GM12875 (cell line): ENCODE results near the gene RABL6.
A peak's percentile ranks its signal among the peaks of the same experiment; 100 is the strongest.
"Not testable (repeated sequence)": the region's sequence is repeated elsewhere in the genome, so short reads cannot be mapped to it uniquely, and the experiment has no call there.

ENCODE experiments used
- H3K4me3 ChIP-seq: one replicate; pipeline ENCODE4 v1.5.1; 2011; ENCODE audit warnings: low read depth, low read length, control low read depth
- TF ChIP-seq, protein P1 (sequence below): IDR thresholded peaks from 2 replicates; pipeline ENCODE4 v1.5.1; 2011; ENCODE audit warnings: low read depth, mild to moderate bottlenecking, control low read depth, inconsistent platforms, low read length, moderate library complexity, borderline replicate concordance; ENCODE audit not compliant: insufficient read depth

RABL6 gene

DNA sequence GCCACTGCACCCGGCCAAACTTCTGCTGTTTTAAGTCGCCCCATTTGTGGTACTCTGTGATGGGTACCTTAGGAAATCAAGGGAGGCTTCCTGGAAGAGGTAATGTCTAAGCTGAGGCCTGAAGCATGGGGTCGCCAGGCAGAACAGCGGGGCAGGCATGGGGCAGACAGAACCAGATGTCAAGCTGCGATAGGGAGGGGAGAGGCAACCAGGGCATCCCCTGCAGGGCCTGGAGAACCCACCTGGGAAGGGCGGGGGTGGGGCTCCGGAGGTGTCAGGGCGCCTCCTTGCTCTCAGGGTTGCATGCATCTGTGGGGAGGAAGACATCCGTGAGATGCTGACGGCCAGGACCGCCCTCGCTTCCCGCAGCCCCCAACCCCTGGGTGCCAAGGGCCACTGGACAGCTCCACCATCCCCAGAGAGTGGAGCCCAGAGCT, 46.2 kb upstream of the RABL6 start:
- no peak overlapping the region for H3K4me3 ChIP-seq
- TF ChIP-seq, protein P1, sequence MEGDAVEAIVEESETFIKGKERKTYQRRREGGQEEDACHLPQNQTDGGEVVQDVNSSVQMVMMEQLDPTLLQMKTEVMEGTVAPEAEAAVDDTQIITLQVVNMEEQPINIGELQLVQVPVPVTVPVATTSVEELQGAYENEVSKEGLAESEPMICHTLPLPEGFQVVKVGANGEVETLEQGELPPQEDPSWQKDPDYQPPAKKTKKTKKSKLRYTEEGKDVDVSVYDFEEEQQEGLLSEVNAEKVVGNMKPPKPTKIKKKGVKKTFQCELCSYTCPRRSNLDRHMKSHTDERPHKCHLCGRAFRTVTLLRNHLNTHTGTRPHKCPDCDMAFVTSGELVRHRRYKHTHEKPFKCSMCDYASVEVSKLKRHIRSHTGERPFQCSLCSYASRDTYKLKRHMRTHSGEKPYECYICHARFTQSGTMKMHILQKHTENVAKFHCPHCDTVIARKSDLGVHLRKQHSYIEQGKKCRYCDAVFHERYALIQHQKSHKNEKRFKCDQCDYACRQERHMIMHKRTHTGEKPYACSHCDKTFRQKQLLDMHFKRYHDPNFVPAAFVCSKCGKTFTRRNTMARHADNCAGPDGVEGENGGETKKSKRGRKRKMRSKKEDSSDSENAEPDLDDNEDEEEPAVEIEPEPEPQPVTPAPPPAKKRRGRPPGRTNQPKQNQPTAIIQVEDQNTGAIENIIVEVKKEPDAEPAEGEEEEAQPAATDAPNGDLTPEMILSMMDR, result no peak

DNA sequence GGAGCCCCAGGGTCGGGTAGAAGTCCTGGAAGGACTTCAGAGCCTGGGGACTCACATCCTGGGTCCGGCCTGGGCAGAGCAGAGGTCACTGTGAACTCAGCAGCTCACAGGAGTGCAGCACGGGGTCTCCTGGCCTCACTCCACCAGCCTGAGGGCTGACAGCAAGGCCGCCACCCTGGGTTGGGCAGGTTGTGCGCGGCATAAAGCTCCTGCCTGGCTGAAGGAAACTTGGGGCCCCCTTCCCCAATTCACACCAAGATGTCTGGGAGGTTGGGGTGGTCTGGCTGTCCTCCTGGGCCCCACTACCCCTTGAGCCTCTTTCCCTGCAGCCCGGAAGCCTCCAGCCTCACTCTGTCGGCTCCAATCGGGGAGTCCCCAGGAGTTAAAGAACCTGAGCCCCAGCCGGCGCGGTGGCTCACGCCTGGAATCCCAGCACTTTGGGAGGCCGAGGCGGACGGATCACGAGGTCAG, 45.5 kb upstream of the RABL6 start:
- H3K4me3 ChIP-seq, result no peak overlapping the region
- TF ChIP-seq, protein P1, result no peak

DNA sequence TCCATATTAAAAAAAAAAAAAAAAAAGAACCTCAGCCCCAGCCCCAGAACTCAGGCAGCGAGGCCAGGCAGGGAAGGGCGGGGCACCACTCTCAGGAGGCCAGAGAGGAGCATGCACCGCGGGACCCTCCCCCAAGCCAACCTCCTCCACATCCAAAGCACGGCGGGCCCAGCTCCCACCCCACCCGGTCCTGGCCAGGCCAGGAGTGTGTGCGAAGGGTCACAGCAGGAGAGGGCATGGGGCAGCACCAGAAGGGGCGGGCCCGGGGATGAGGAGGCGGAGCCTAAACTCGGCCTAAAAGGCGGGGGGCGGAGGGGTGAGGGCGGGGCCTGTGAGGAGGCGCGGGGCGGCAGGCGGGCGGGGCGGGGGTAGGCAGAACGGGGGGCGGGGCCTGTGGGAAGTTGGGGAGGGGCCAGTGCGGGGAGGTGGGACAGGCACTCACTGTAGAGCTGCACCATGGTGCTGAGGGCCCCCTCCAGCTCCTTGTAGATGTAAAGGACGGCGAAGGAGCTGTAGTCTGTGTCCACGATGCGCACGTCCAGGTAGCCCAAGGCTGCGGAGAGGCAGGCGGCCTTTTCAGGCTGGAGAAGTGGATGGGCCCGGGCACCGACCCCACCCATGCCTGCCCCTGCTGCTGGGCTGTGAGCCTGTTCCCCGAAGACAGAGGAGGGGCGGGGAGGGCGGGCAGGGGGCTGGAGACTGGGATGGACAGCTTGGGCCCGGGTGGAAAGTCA, 44.7 kb upstream of the RABL6 start:
- TF ChIP-seq, protein P1, result no peak
- no peak overlapping the region for H3K4me3 ChIP-seq

DNA sequence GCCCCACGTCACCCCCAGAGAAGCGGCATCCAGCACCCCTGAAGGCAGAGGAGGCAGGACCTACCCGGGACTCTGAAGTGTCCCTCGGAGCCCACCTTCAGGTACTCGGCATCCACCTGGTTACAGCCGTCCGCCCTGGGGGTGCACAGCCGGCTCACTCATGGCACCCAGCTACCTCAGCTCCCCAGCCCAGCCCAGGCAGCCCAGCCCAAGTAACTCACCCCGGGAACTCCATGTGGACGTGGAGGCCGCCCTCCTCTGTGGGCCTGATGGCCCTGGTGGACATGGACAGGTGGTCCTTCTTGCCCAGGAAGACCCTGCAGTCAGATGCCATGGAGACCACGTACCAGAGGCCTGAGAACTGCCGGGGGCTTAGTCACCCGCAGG, 44.1 kb upstream of the RABL6 start:
- H3K4me3 ChIP-seq, result no peak overlapping the region
- TF ChIP-seq, protein P1, result no peak

DNA sequence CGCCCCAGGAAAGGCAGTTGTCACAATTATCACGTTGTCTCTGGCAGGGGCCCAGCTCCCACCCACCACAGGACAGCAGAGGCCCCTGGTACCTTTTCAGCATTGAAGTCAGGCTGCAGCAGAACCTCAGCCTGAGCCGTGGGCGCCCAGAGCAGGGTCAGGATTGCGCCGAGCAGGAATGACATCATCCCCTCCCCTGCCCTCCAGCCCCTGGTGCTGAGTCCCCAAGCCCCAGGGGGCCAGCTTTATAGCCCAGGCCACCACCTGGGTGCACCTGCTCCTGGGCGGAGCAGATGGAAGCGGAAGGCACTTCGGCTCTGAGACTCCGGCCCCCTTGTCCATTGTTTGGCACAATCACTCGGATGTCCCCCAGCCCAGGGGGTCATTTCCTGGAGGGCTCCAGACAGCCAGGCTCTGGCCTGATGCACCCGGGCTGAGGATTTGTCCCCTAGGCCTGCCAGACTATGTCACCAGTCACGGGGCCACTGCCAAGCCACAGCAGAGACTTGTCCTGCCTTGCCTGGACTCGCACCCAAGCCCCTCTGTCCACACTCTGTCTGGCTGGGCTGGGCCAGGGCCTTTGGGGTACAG, 43.4 kb upstream of the RABL6 start, which contains the start of gene LCN15:
TSS of gene LCN15 (minus strand) at position 218 of the 591 bp plus-strand sequence. CDS start at position 188, 30 bp downstream.
- no peak within 1 kb of the TSS for H3K4me3 ChIP-seq
- TF ChIP-seq, protein P1, result no peak

DNA sequence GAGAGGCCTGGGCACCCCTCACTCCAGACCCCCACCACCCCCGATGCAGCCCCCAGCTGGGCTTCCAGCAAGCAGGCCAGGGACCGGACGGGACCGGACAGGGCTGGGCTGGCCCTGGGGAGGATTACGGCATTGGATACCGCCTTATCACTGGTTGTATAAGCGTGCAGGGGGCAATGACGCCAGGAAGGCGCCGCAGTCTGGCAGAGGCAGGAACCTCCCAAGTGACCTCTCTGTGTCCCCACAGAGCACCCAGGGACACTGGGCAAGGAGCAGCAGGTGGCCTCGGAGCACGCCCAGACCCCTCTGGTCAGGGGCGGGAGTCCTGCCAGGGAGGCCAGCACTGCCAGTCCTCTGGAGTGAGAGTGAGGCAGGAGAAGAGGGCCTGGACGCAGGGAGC, 42.7 kb upstream of the RABL6 start:
- H3K4me3 ChIP-seq, result no peak overlapping the region
- TF ChIP-seq, protein P1, result no peak

DNA sequence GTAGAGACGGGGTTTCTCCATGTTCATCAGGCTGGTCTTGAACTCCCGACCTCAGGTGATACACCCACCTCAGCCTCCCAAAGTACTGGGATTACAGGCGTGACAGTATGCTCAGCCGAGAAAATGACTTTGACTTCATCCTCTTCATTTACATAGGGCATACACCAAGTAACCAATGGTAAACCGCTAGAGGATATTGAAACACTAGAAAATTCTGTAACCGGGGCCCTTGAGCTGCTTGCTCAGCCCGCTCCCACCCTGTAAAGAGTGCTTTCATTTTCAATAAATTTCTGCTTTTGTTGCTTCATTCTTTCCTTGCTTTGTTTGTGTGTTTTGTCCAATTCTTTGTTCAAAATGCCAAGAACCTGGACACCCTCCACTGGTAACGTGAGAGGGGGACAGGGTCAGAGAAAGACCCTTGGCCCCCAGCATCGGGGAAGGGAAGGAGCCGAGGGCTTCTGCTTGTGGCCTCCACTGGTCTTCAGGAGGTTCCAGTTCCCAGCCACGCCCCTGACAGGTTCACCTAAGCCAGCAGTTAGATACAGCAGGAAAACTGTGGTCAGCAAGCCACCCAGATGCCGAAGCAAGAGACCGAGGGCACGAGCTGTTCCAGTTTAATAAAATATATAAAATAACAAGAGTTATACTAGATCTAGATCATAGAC, 41.9 kb upstream of the RABL6 start:
- H3K4me3 ChIP-seq, result peak overlapping the region; percentile 31

DNA sequence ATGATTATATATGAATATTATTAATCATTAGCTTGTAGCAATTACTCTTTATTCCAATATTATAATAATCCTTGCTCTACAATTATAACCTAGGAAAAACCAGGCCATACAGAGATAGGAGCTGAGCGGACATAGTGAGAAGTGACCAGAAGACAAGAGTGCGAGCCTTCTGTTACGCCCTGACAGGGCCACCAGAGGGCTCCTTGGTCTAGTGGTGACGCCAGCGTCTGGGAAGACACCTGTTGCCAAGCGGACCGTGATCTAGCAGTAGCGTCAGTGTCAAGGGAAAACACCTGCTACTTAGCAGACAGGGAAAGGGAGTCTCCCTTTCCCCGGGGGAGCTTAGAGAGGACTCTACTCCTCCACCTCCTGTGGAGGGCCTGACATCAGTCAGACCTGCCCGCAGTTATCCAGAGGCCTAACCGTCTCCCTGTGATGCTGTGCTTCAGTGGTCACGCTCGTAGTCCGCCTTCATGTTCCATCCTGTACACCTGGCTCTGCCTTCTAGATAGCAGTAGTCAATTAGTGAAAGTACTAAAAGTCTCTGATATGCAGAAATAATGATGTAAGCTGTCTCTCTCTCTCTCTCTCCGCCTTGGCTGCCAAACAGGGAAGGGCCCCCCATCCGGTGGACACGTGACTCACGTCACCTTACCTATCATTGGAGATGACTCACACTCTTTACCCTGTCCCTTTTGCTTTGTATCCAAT, 41.2 kb upstream of the RABL6 start:
- H3K4me3 ChIP-seq, result not testable (repeated sequence)
